Lower leg skin (tissue), 3 donors: Measurements from ENCODE around the gene ADPRM.

Experiments
- CTCF ChIP-seq, 3 donors: fragments of 450-650 bp; IDR thresholded peaks; one replicate each; pipeline ENCODE4 v1.5.1; 2016; ENCODE audit warnings: antibody characterized with exemption in 3 of 3, mild to moderate bottlenecking in 3 of 3, moderate library complexity in 2 of 3
- POLR2A ChIP-seq, 2 donors: fragments of 450-650 bp; IDR thresholded peaks; one replicate each; pipeline ENCODE4 v1.6.1; 2016 to 2017; ENCODE audit warnings: antibody characterized with exemption in 2 of 2, mild to moderate bottlenecking in 1 of 2, moderate library complexity in 1 of 2

- no peak for TF ChIP-seq CTCF (IDR thresholded peaks at IDR 0.05)
- TF ChIP-seq POLR2A (IDR thresholded peaks at IDR 0.05): no peak
Observed at GRCh38 chr17:10752696-10753095, 55.3 kb downstream of the ADPRM start.
